PC-3 (cell line): ENCODE results near the gene DISC1. TPM values are rescaled to one million over a fixed set of nuclear protein-coding genes. Genes with fewer than 3 reads are reported as not detected.
A peak's percentile ranks its signal among the peaks of the same experiment; 100 is the strongest.

ENCODE experiments used
- ATAC-seq: fragments of 200-7000 bp; cut with Tn5 transposase; 2 replicates; pipeline ENCODE4 v1.9.1; 2020; ENCODE audit warnings: mild to moderate bottlenecking, moderate library complexity
- BruUV-seq: library from RNA; stranded (reverse); fragments of 400-500 nt; replicated peaks from 2 replicates; lab custom pipeline; 2021; lab: Mats Ljungman, UMichigan
- CTCF ChIA-PET: fragments of 300-600 bp; sonication (Branson Sonifier 250); formaldehyde crosslinking; loops from one replicate; lab custom pipeline; 2022; ENCODE audit warnings: antibody characterized with exemption; lab: Charles Lee
- POLR2A ChIA-PET: fragments of 300-600 bp; sonication (Branson Sonifier 250); formaldehyde crosslinking; loops from one replicate; lab custom pipeline; 2022; ENCODE audit warnings: antibody characterized with exemption; ENCODE audit not compliant: unreplicated experiment; lab: Charles Lee
- DNase-seq: peaks from one replicate; pipeline ENCODE4 v3.0.0-alpha.2; 2015
- H2AFZ ChIP-seq: fragments of 300-600 bp; sonication (generic); 2 replicates; pipeline ENCODE4 v1.6.0; 2016; ENCODE audit warnings: antibody characterized with exemption, low read length
- H3F3A ChIP-seq: fragments of 300-600 bp; sonication (generic); one replicate; pipeline ENCODE4 v1.6.0; 2017; ENCODE audit warnings: antibody characterized with exemption, low read length, control low read depth, mild to moderate bottlenecking; ENCODE audit not compliant: unreplicated experiment
- H3K27ac ChIP-seq: fragments of 300-600 bp; sonication (generic); 2 replicates; pipeline ENCODE4 v1.5.1; 2016; ENCODE audit warnings: mild to moderate bottlenecking, low read length
- H3K27me3 ChIP-seq: fragments of 300-600 bp; sonication (generic); 2 replicates; pipeline ENCODE4 v1.6.1; 2016; ENCODE audit warnings: low read length, mixed read lengths
- H3K36me3 ChIP-seq: fragments of 300-600 bp; sonication (generic); 2 replicates; pipeline ENCODE4 v1.6.1; 2016; ENCODE audit warnings: low read depth, mixed run types, low read length, mixed read lengths
- H3K4me1 ChIP-seq: fragments of 300-600 bp; sonication (generic); 2 replicates; pipeline ENCODE4 v1.5.1; 2016; ENCODE audit warnings: low read length; ENCODE audit not compliant: insufficient read depth
- H3K4me2 ChIP-seq: fragments of 300-600 bp; sonication (generic); 2 replicates; pipeline ENCODE4 v1.6.0; 2016; ENCODE audit warnings: low read length
- H3K4me3 ChIP-seq: fragments of 300-600 bp; sonication (generic); 2 replicates; pipeline ENCODE4 v1.5.1; 2016; ENCODE audit warnings: mild to moderate bottlenecking, low read length, mixed read lengths
- H3K79me2 ChIP-seq: fragments of 300-600 bp; sonication (generic); 2 replicates; pipeline ENCODE4 v1.6.1; 2017; ENCODE audit warnings: low read length, mixed read lengths
- H3K9ac ChIP-seq: fragments of 300-600 bp; sonication (generic); 2 replicates; pipeline ENCODE4 v1.6.0; 2016; ENCODE audit warnings: mild to moderate bottlenecking, low read length
- H3K9me2 ChIP-seq: fragments of 300-600 bp; sonication (generic); replicated peaks from 2 replicates; pipeline ENCODE4 v1.6.1; 2016; ENCODE audit warnings: mixed run types, low read length, mixed read lengths
- H3K9me3 ChIP-seq: fragments of 300-600 bp; sonication (generic); 2 replicates; pipeline ENCODE4 v1.6.1; 2016; ENCODE audit warnings: low read length, mixed read lengths
- H4K20me1 ChIP-seq: fragments of 300-600 bp; sonication (generic); 2 replicates; pipeline ENCODE4 v1.6.1; 2016; ENCODE audit warnings: low read length, mixed read lengths
- EZH2 ChIP-seq: fragments of 300-600 bp; sonication (generic); IDR thresholded peaks from one replicate; pipeline ENCODE4 v1.6.1; 2017; ENCODE audit warnings: antibody characterized with exemption, mild to moderate bottlenecking, low read length; ENCODE audit not compliant: unreplicated experiment
- EZH2phosphoT487 ChIP-seq: fragments of 300-600 bp; sonication (generic); IDR thresholded peaks from 2 replicates; pipeline ENCODE4 v1.6.1; 2018; ENCODE audit warnings: mild to moderate bottlenecking, antibody characterized with exemption, low read length, borderline replicate concordance
- intact Hi-C: fragments of 100-400 bp; cut with micrococcal nuclease; formaldehyde crosslinking; loops from 2 replicates; pipeline ENCODE4 v1.9.0; 2023
- total RNA-seq: library from RNA; depleted of rRNA; stranded (reverse); fragments of >200 nt; gene quantifications from 2 replicates; pipeline ENCODE4 v1.2.3, GENCODE V29; 2014
- TF ChIP-seq, protein P1 (sequence below): fragments of 300-600 bp; sonication (generic); conservative IDR thresholded peaks from 2 replicates; pipeline ENCODE4 v1.5.1; 2017; ENCODE audit warnings: antibody characterized with exemption, low read depth, mild to moderate bottlenecking, low read length

DISC1 gene
- total RNA-seq, 1 experiment from 2014 or later = 3.4 TPM

GRCh38 chr1:231882790-231883189, 256.2 kb downstream of the DISC1 start:
- ChIA-PET POLR2A (no interaction called here), CTCF (no interaction called here)
- H3K4me1 ChIP-seq = no peaks in the 10 kb centered on the region; the same call in 1 of the 2 replicates
- H2AFZ ChIP-seq = no peak overlapping the region
- TF ChIP-seq EZH2 (no peak), EZH2phosphoT487 (no peak)
- TF ChIP-seq, protein P1, sequence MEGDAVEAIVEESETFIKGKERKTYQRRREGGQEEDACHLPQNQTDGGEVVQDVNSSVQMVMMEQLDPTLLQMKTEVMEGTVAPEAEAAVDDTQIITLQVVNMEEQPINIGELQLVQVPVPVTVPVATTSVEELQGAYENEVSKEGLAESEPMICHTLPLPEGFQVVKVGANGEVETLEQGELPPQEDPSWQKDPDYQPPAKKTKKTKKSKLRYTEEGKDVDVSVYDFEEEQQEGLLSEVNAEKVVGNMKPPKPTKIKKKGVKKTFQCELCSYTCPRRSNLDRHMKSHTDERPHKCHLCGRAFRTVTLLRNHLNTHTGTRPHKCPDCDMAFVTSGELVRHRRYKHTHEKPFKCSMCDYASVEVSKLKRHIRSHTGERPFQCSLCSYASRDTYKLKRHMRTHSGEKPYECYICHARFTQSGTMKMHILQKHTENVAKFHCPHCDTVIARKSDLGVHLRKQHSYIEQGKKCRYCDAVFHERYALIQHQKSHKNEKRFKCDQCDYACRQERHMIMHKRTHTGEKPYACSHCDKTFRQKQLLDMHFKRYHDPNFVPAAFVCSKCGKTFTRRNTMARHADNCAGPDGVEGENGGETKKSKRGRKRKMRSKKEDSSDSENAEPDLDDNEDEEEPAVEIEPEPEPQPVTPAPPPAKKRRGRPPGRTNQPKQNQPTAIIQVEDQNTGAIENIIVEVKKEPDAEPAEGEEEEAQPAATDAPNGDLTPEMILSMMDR = no peak
- H3K4me2 ChIP-seq = no peak overlapping the region
- H3K36me3 ChIP-seq = no peaks in the 10 kb centered on the region
- no TSS peak for BruUV-seq
- DNase-seq (no peak), ATAC-seq (no peak)
- no peak overlapping the region for H3K9ac ChIP-seq
- H3K79me2 ChIP-seq = no peaks in the 10 kb centered on the region
- no peaks in the 10 kb centered on the region for H4K20me1 ChIP-seq
- intact Hi-C loops = no loop called here
- no peak overlapping the region for H3K27ac ChIP-seq
- H3K9me2 ChIP-seq = no peaks in the 10 kb centered on the region
- H3F3A ChIP-seq = no peaks in the 10 kb centered on the region
- no peaks in the 10 kb centered on the region for H3K9me3 ChIP-seq
- no peak overlapping the region for H3K4me3 ChIP-seq
- H3K27me3 ChIP-seq = no peaks in the 10 kb centered on the region

DNA sequence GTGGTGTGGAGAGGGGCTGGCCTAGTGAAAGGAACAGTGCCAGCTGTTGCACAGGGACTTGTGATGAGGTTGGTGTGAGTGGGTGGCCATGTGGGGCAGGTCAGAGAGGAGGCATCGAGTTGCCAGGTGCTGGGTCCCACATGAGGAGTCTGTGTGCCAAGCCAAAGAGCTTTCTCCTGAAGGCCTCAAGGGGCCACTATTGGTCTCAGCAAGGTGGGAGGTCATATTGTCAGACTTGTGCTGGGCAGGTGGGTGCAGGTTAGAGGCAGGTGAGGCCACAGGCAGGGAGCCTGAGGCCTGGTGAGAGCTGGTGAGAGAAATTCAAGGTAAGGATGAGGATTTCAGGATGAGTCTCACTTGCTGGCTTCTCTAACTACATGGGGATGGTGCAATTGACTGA, 256.8 kb downstream of the DISC1 start:
- POLR2A ChIA-PET = no interaction called here
- DNase-seq = no peak
- ATAC-seq = no peak; the same call in 1 of the 2 replicates

More for the DNA sequence above, 256.8 kb downstream of the DISC1 start:
- H3K9me2 ChIP-seq = no peaks in the 10 kb centered on the region
- no peaks in the 10 kb centered on the region for H3K79me2 ChIP-seq
- H3K27ac ChIP-seq = no peak overlapping the region
- no TSS peak for BruUV-seq
- H3K27me3 ChIP-seq = no peaks in the 10 kb centered on the region
- H3K36me3 ChIP-seq = no peaks in the 10 kb centered on the region
- no peaks in the 10 kb centered on the region; the same call in 1 of the 2 replicates for H3K4me1 ChIP-seq
- no peak overlapping the region for H2AFZ ChIP-seq
- TF ChIP-seq, protein P1 = peak; percentile 35; the same call in 1 of the 2 replicates
- TF ChIP-seq EZH2phosphoT487 (no peak), EZH2 (no peak)
- no peaks in the 10 kb centered on the region for H4K20me1 ChIP-seq
- H3K4me3 ChIP-seq = no peak overlapping the region
- no peak overlapping the region for H3K9ac ChIP-seq
- CTCF ChIA-PET = no interaction called here
- no peaks in the 10 kb centered on the region for H3K9me3 ChIP-seq
- H3F3A ChIP-seq = no peaks in the 10 kb centered on the region
- intact Hi-C loops = no loop called here
- no peak overlapping the region for H3K4me2 ChIP-seq
